Measurements from ENCODE around the gene KRT16.
"Not testable (repeated sequence)": the region's sequence is repeated elsewhere in the genome, so short reads cannot be mapped to it uniquely, and the experiment has no call there.

The KRT16 gene

DNA sequence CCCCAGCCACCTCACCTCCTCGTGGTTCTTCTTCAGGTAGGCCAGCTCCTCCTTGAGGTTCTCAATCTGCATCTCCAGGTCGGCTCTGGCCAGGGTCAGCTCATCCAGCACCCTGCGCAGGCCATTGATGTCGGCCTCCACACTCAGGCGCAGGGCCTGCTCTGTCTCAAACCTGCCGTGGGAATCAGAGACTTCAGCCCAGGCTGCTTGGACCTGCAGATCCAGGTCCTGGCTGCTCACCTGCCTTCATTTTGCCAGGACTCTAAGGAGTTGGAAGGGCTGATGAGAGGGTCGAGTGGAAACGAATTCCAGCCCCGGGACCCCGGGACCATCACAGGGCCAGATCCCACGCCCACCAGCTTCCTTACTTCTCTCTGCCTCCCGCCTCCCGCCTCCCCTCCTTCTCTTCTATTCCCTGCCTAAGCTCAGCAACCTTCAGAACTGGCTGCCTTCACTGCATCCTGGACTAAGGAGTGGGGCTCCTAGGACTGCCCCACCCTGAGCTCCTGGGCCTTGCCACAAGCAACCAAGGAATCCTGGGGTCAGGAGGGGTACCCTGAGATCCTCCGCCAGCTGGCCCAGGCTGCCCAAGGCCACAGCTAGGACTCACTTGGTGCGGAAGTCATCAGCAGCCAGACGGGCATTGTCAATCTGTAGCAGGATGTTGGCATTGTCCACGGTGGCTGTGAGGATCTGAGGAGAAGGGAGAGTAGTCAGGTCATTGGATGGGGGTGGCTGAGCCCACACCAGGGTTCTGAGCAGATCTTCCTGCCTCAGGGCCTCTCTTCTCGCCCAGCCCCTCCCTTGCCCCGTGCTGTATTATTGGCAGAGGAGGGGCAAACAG, 10.0 kb upstream of the KRT16 start:
- not testable (repeated sequence) for H3K9me3 ChIP-seq (ENCODE audit: insufficient read depth, low read depth, low read length); H4K12ac ChIP-seq (ENCODE audit: low read depth, low read length); H3K4me2 ChIP-seq (ENCODE audit: low read length); H3K4me3 ChIP-seq (ENCODE audit: low read depth, low read length); H3K23ac ChIP-seq (ENCODE audit: low read length); H3K79me2 ChIP-seq (ENCODE audit: control insufficient read depth, insufficient read depth, low read length, poor library complexity); H3K36me3 ChIP-seq (ENCODE audit: control insufficient read depth in 1 of 2, insufficient read depth in 2 of 2, low read length in 2 of 2); H3K27me3 ChIP-seq (ENCODE audit: insufficient read depth, low read length); DNase-seq; H3K9ac ChIP-seq (ENCODE audit: low read length)
- peak overlapping the region; percentile 87 for H2BK120ac ChIP-seq (ENCODE audit: insufficient read depth, low read length, poor library complexity)
- H3K14ac ChIP-seq (ENCODE audit: low read length): peak overlapping the region; percentile 20
- H2BK12ac ChIP-seq (ENCODE audit: low read length): peak overlapping the region; percentile 8
- peak overlapping the region; percentile 22 for H3K27ac ChIP-seq (ENCODE audit: low read depth, low read length)
- peak overlapping the region; percentile 1 for H3K4ac ChIP-seq (ENCODE audit: low read depth, low read length)
- H2AK5ac ChIP-seq (ENCODE audit: low read length): peak overlapping the region; percentile 36
- H2BK5ac ChIP-seq (ENCODE audit: low read depth, low read length, poor library complexity): peak overlapping the region; percentile 74
- no CpG with 5 or more reads among the region's 19 CpGs for WGBS (ENCODE audit: extremely low coverage, insufficient coverage, insufficient read length)
- peak overlapping the region; percentile 93 for H4K91ac ChIP-seq (ENCODE audit: low read depth, low read length)
- H3K18ac ChIP-seq (ENCODE audit: low read length): peak overlapping the region; percentile 13
- H4K8ac ChIP-seq (ENCODE audit: low read depth, low read length): peak overlapping the region; percentile 5
- peaks cover 22% of the 10 kb centered on the region for H3K79me1 ChIP-seq (ENCODE audit: low read length)
- H3K4me1 ChIP-seq (ENCODE audit: control insufficient read depth in 1 of 2, insufficient read depth in 2 of 2, low read length in 2 of 2): peaks cover 29 to 42% of the 10 kb centered on the region in 2 experiments
- H2AFZ ChIP-seq (ENCODE audit: insufficient read depth, low read length, poor library complexity): peak overlapping the region; percentile 50

DNA sequence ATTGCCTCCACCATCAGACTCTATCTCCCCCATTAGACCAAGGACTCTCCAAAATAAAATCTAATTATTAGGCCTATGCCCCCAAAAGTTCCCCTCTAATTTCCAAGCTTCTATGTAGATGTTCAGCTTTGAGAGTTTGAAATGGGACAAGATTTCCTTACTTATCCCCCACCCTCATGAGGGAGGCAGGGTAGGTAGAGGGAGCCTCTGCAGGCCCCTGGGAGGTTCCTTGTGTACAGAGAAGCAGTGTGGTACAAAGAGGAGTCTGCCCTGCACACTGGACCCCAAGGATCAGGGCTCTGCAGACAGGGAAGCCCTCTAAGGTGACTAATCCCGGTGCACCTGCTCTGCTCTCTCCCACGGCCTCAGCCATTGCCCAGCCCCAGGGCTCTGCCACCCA, 9.3 kb upstream of the KRT16 start:
- Histone ChIP-seq H3K23ac (ENCODE audit: low read length) (no peak overlapping the region), H2AK5ac (ENCODE audit: low read length) (no peak overlapping the region), H3K18ac (ENCODE audit: low read length) (no peak overlapping the region), H3K14ac (ENCODE audit: low read length) (no peak overlapping the region), H3K4me2 (ENCODE audit: low read length) (no peak overlapping the region), H2AFZ (ENCODE audit: insufficient read depth, low read length, poor library complexity) (no peak overlapping the region), H4K91ac (ENCODE audit: low read depth, low read length) (peak overlapping the region; percentile 93), H2BK12ac (ENCODE audit: low read length) (no peak overlapping the region), H3K4ac (ENCODE audit: low read depth, low read length) (no peak overlapping the region), H2BK5ac (ENCODE audit: low read depth, low read length, poor library complexity) (no peak overlapping the region), H3K9me3 (ENCODE audit: insufficient read depth, low read depth, low read length) (no peaks in the 10 kb centered on the region), H2BK120ac (ENCODE audit: insufficient read depth, low read length, poor library complexity) (no peak overlapping the region), H3K27me3 (ENCODE audit: insufficient read depth, low read length) (no peaks in the 10 kb centered on the region), H3K27ac (ENCODE audit: low read depth, low read length) (no peak overlapping the region), H4K12ac (ENCODE audit: low read depth, low read length) (no peak overlapping the region), H3K4me1 (ENCODE audit: control insufficient read depth in 1 of 2, insufficient read depth in 2 of 2, low read length in 2 of 2) (peaks cover 33 to 49% of the 10 kb centered on the region in 2 experiments), H3K4me3 (ENCODE audit: low read depth, low read length) (no peak overlapping the region), H3K79me2 (ENCODE audit: control insufficient read depth, insufficient read depth, low read length, poor library complexity) (peaks cover 4% of the 10 kb centered on the region), H3K36me3 (ENCODE audit: control insufficient read depth in 1 of 2, insufficient read depth in 2 of 2, low read length in 2 of 2) (no peaks in the 10 kb centered on the region), H3K9ac (ENCODE audit: low read length) (no peak overlapping the region), H4K8ac (ENCODE audit: low read depth, low read length) (no peak overlapping the region), H3K79me1 (ENCODE audit: low read length) (peaks cover 25% of the 10 kb centered on the region)
- no CpG with 5 or more reads among the region's 2 CpGs for WGBS (ENCODE audit: extremely low coverage, insufficient coverage, insufficient read length)
- DNase-seq: no peak

DNA sequence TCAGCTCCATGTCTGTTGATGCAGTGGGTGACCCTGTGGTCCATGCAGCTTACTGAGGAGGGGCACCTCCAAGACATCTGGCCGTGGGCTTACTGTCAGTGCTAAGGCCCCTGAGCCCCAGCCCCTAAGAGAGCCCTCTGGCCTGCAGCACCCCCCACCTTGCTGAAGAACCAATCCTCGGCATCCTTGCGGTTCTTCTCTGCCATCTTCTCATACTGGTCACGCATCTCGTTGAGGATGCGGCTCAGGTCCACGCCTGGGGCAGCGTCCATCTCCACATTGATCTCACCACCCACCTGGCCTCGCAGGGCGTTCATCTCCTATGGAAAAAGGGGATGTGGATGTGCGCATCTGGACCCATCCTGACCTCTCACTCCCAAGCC, 8.9 kb upstream of the KRT16 start:
- DNase-seq; H3K36me3 ChIP-seq (ENCODE audit: control insufficient read depth in 1 of 2, insufficient read depth in 2 of 2, low read length in 2 of 2); H3K79me2 ChIP-seq (ENCODE audit: control insufficient read depth, insufficient read depth, low read length, poor library complexity); H3K23ac ChIP-seq (ENCODE audit: low read length); H3K4me3 ChIP-seq (ENCODE audit: low read depth, low read length); H3K9ac ChIP-seq (ENCODE audit: low read length); H3K9me3 ChIP-seq (ENCODE audit: insufficient read depth, low read depth, low read length); H3K4me2 ChIP-seq (ENCODE audit: low read length); H4K12ac ChIP-seq (ENCODE audit: low read depth, low read length); H2AFZ ChIP-seq (ENCODE audit: insufficient read depth, low read length, poor library complexity); H3K27me3 ChIP-seq (ENCODE audit: insufficient read depth, low read length): not testable (repeated sequence)
- Histone ChIP-seq H2AK5ac (ENCODE audit: low read length) (peak overlapping the region; percentile 42), H4K91ac (ENCODE audit: low read depth, low read length) (peak overlapping the region; percentile 69), H2BK12ac (ENCODE audit: low read length) (peak overlapping the region; percentile 47), H2BK5ac (ENCODE audit: low read depth, low read length, poor library complexity) (peak overlapping the region; percentile 31), H3K79me1 (ENCODE audit: low read length) (peaks cover 25% of the 10 kb centered on the region), H3K14ac (ENCODE audit: low read length) (peak overlapping the region; percentile 59), H3K18ac (ENCODE audit: low read length) (peak overlapping the region; percentile 43), H2BK120ac (ENCODE audit: insufficient read depth, low read length, poor library complexity) (peak overlapping the region; percentile 15), H4K8ac (ENCODE audit: low read depth, low read length) (peak overlapping the region; percentile 4), H3K4ac (ENCODE audit: low read depth, low read length) (peak overlapping the region; percentile 43), H3K4me1 (ENCODE audit: control insufficient read depth in 1 of 2, insufficient read depth in 2 of 2, low read length in 2 of 2) (peaks cover 33 to 52% of the 10 kb centered on the region in 2 experiments), H3K27ac (ENCODE audit: low read depth, low read length) (peak overlapping the region; percentile 41)
- WGBS (ENCODE audit: extremely low coverage, insufficient coverage, insufficient read length): no CpG with 5 or more reads among the region's 11 CpGs

DNA sequence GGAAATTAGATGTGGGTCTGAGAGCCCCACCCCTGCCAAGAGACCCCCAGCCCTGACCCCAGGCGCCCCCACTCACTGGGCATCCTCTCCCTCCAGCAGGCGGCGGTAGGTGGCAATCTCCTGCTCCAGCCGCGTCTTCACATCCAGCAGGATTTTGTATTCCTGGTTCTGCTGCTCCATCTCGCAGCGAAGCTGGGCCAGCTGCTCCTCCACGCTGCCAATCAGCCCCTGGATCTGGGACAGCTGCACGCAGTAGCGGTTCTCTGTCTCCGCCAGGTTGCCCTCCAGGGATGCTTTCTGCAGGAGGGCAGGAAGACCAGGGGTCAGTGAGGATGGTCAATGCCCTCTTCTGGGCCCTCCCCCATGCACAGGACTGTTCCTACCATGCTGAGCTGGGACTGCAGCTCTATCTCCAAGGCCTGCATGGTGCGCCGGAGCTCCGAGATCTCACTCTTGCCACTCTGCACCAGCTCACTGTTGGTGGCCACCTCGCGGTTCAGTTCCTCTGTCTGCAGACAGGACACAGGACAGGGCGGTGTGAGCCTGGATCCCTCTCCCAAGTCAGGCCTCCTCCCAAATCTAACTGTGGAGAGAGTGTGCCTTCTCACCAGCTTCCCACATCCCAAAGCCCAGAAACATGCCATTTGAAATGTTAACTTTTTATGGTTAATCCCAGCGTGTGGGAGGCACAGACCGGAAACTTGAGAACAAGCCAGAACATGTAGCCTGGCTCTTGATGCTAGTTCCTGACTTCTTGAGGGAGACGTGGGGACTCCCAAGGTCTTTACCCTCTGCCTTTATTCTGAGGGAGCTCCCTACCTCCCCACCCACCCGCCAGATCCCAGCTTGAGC, 8.2 kb upstream of the KRT16 start:
- no CpG with 5 or more reads among the region's 21 CpGs for WGBS (ENCODE audit: extremely low coverage, insufficient coverage, insufficient read length)

More for the DNA sequence above, 8.2 kb upstream of the KRT16 start:
- H3K4me1 ChIP-seq (ENCODE audit: control insufficient read depth in 1 of 2, insufficient read depth in 2 of 2, low read length in 2 of 2): peaks cover 33 to 52% of the 10 kb centered on the region in 2 experiments
- H3K9me3 ChIP-seq (ENCODE audit: insufficient read depth, low read depth, low read length): no peaks in the 10 kb centered on the region
- H3K18ac ChIP-seq (ENCODE audit: low read length): peak overlapping the region; percentile 43
- peaks cover 25% of the 10 kb centered on the region for H3K79me1 ChIP-seq (ENCODE audit: low read length)
- peak overlapping the region; percentile 47 for H2BK12ac ChIP-seq (ENCODE audit: low read length)
- H2BK5ac ChIP-seq (ENCODE audit: low read depth, low read length, poor library complexity): peak overlapping the region; percentile 54
- no peaks in the 10 kb centered on the region for H3K27me3 ChIP-seq (ENCODE audit: insufficient read depth, low read length)
- H4K8ac ChIP-seq (ENCODE audit: low read depth, low read length): no peak overlapping the region
- H3K27ac ChIP-seq (ENCODE audit: low read depth, low read length): peak overlapping the region; percentile 41
- no peak overlapping the region for H3K4me3 ChIP-seq (ENCODE audit: low read depth, low read length)
- H2BK120ac ChIP-seq (ENCODE audit: insufficient read depth, low read length, poor library complexity): peak overlapping the region; percentile 15
- peak overlapping the region; percentile 59 for H3K14ac ChIP-seq (ENCODE audit: low read length)
- no peak overlapping the region for H3K9ac ChIP-seq (ENCODE audit: low read length)
- H3K23ac ChIP-seq (ENCODE audit: low read length): no peak overlapping the region
- peak overlapping the region; percentile 69 for H4K91ac ChIP-seq (ENCODE audit: low read depth, low read length)
- no peak for DNase-seq
- H2AK5ac ChIP-seq (ENCODE audit: low read length): peak overlapping the region; percentile 16
- peaks cover 4% of the 10 kb centered on the region for H3K79me2 ChIP-seq (ENCODE audit: control insufficient read depth, insufficient read depth, low read length, poor library complexity)
- no peaks in the 10 kb centered on the region for H3K36me3 ChIP-seq (ENCODE audit: control insufficient read depth in 1 of 2, insufficient read depth in 2 of 2, low read length in 2 of 2)
- H3K4ac ChIP-seq (ENCODE audit: low read depth, low read length): peak overlapping the region; percentile 43
- no peak overlapping the region for H2AFZ ChIP-seq (ENCODE audit: insufficient read depth, low read length, poor library complexity)
- no peak overlapping the region for H4K12ac ChIP-seq (ENCODE audit: low read depth, low read length)
- H3K4me2 ChIP-seq (ENCODE audit: low read length): no peak overlapping the region

All from trophoblast cell (in vitro differentiated cells and primary cell).